Activated CD4-positive, CD25-positive, alpha-beta regulatory T cell treated with anti-CD3 and anti-CD28 coated beads, Interleukin-2, amount 50 U/mL, for 16 hours (primary cell): ENCODE data around the gene LRSAM1.
A peak's percentile ranks its signal among the peaks of the same experiment; 100 is the strongest.

ENCODE experiments used
- DNase-seq: peaks from one replicate; pipeline ENCODE4 v3.0.0-alpha.2; 2020; ENCODE audit warnings: low read depth, low spot score

The LRSAM1 gene

DNA sequence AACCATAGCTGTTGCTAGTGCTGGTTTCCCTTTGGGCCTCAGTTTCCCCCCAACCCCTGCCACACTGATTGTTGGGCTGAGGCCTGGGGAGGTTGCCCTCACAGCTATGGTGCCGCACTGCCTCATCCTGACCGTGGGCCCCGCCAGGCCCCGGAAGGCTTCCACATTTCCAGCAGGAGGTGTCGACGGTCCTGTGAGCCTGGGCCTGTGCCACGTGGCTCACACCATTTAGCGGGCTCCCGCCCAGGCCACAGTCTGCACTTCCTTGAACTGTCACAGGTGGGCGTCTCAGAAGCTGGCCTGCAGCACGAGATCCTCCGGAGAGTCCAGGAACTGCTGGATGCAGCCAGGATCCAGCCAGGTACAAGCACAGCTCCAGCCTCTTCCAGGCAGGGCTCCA is 45.7 kb downstream of the LRSAM1 start:
- no peak for DNase-seq

GRCh38 chr9:127497656-127498290 is 46.5 kb downstream of the LRSAM1 start:
- no peak for DNase-seq

DNA sequence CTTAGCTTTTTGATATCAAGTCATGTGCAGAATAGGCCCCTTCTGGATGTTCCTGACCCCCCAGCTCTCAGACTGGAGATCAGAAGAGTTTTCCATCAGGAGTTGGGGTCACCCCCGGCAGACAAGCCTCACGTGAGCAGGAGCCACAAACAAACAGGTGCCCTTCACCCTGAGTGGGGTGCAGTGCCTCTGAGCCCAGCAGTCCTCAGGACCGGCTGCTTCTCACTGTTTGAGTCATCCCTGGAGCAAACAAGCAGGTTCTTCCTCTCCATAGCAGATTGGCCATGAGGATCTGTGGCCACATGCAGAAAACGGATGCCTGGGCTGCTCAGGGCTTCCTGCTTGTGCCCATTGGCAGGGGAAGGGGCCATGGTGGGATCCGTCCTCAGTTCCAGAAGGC is 47.0 kb downstream of the LRSAM1 start:
- no peak for DNase-seq

DNA sequence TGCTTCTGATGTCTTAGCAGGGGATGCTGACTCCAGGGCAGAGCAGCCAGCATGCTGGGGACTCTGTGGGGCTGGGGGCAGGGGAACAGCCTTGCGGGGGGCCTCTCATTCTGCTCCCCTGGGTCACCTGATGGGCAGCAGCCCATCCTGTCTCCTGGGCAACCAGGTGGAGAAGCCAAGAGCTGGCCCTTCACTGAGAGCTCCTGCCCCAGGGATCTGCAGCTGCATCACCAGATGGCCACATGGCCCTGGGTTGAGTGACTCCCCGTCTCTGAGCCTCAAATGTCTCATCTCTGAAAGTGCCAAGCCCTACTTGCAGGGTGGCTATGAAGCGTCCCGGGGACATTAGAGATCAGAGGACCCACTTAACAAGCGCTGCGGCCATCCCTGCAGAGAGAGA is 49.1 kb downstream of the LRSAM1 start:
- no peak for DNase-seq

DNA sequence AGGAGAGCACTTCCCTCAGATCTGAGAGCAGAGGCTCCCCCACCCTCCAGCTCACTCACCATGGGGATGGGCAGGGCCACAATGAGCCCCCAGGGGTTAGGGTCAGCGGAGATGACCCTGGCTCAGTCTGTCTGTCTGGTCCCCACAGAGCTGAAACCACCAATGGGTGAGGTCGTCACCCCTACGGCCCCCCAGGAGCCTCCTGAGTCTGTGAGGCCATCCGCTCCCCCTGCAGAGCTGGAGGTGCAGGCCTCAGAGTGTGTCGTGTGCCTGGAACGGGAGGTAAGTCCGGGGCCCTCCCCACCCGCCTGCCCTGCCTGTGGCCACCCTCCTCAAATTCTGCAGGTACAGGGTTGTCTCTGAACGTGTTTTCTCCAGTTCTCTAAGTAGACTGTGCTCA is 49.6 kb downstream of the LRSAM1 start:
- no peak for DNase-seq

GRCh38 chr9:127501821-127502343 is 50.6 kb downstream of the LRSAM1 start:
- no peak for DNase-seq

DNA sequence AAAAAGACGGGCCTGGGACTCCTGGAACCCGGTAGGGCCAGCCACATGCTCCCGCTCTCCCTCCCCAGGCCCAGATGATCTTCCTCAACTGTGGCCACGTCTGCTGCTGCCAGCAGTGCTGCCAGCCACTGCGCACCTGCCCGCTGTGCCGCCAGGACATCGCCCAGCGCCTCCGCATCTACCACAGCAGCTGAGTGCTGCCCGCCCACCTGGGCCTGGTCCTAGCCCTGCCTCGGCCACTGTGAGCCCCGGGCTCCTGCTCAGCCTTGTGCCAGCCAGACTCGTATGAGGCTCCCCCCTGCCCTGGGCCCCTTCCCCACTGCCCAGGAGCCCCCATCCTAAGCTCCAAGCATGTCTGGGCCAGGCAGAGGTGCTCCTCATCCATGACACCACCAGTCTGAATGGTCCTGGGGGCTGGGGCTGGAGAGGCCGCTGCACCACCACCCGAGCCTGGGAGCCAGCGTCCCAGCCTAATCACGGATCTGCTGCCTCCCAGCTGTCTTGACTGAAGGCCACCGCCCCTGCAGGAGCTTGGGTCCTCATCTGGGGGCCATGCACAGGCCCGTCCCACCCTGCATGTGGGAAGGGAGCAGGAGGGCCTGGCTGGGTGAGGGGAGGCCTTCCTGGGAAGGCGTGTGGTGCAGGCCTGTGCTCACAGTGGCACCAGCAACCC is 51.5 kb downstream of the LRSAM1 start:
- DNase-seq = no peak

GRCh38 chr9:127503379-127503921 is 52.1 kb downstream of the LRSAM1 start:
- DNase-seq = no peak

DNA sequence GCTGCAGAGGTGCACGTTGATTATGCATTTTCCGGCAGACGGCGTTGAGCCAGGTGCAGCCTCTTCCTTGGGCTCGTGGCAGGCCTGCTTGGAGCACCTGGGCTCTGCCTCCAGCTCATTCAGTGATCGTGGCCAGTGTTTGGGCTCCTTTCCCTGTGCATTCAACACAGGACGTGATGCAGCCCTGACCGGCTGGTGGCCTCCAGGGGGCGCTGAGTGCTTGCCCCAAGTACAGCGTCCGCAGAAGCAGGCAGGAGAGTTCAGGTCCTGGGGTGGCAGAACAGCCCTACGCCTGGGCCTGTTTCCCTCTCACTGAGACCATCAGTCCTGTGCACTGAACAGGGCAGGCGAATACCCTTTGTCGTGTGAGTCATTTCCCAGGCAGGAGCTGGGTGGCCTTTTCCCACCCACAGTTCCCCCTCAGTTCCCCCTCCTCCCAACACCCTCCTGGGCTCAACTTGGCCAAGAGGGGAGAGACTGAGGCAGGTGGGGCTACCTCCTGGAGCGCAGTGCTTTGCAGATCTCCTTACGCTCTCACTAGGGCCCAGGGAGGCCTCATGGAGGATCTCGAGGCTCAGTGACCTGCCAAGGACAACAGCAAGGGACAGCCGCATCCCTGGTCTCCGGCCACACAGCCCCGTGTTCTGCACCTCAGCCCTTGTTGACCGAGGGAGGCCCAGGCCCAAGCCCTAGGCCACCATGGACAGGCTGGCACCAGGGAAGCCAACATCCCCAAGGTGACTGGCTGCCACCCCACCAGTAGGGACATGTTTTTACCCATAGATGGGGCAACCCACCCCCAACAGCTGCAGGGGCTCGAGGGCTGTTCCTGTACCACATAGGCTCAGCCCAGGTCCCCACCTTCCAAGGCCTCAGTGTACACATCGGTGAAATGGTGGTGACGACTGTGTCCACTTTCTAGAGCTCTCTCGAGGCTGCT is 52.9 kb downstream of the LRSAM1 start:
- peak; percentile 62 for DNase-seq

GRCh38 chr9:127504887-127505251 is 53.6 kb downstream of the LRSAM1 start:
- DNase-seq = no peak

- no peak for DNase-seq
Observed at GRCh38 chr9:127505396-127506116, 54.2 kb downstream of the LRSAM1 start.

DNA sequence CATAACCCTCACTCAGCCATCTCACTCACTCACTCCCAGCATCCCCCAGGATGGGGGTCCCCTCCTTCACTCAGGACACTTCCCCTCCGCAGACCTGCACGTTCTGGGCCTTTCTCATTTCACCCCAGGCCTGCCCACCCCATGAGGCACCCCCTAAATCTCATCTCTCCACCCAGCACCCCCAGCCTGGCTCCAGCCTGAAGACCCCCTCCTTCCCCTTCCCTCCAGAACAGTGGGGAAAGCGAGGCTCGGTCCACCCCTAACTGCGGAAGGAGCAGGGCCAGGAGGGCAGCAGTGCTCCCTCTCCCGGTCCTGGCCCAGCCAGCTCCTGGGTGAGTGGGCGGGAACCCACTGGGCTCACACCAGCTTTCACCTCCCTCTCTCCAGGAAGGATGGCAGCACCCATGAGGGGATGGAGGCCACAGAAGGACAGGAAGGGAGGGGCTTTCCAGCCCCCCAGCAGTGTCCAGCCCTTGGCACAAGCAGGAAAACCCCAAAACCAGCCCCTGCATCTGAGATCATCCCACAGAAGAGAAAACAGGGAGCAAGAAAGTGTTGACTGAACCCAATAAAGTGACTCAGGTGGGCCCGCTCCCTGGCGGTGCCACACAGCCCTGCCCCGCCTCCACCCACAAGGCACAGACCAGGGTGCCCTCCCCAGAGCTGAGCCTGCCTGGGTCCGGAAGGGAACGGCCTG is 55.0 kb downstream of the LRSAM1 start:
- no peak for DNase-seq

GRCh38 chr9:127506814-127507750 is 55.8 kb downstream of the LRSAM1 start:
- DNase-seq = no peak

GRCh38 chr9:127507751-127508648 is 56.7 kb downstream of the LRSAM1 start:
- DNase-seq = no peak

DNA sequence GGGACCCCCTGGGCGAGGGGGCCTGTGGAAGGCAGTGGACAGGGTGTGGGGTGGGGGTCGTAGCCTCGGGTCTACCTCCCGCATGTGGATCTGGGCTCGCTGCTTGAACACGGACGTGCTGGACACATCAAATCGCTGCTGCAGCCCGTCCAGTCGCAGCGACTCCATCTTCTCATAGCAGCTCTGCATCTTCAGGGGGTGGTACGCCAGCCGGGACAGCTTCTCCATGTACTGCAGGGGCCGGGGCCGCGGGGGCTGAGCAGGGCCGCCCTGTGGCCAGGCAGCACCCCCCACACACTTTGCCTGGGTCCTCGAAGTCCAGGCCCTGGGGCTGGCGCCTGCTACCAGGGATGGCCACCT is 57.6 kb downstream of the LRSAM1 start:
- DNase-seq = no peak

- DNase-seq = no peak
Observed at GRCh38 chr9:127509261-127509954, 58.1 kb downstream of the LRSAM1 start.

- no peak for DNase-seq
Observed at GRCh38 chr9:127509955-127510299, 58.6 kb downstream of the LRSAM1 start.

- no peak for DNase-seq
Observed at GRCh38 chr9:127514468-127514867, 63.2 kb downstream of the LRSAM1 start.
